T-helper 1 cell (primary cell): ENCODE measurements around the gene CSTF1.

Source experiments
- DNase-seq, 5 donors: peaks; one replicate each; pipeline ENCODE4 v3.0.0-alpha.2; 2012 to 2020

Gene CSTF1

GRCh38 chr20:56430461-56430860, 38.0 kb downstream of the CSTF1 start:
- DNase-seq = no peak

GRCh38 chr20:56430957-56431356, 38.5 kb downstream of the CSTF1 start:
- DNase-seq = no peak

GRCh38 chr20:56431471-56431870, 39.0 kb downstream of the CSTF1 start:
- no peak for DNase-seq

GRCh38 chr20:56433221-56433879, 40.9 kb downstream of the CSTF1 start:
- no peak for DNase-seq

- DNase-seq = no peak
Measured at GRCh38 chr20:56433880-56434255, 41.4 kb downstream of the CSTF1 start.

- DNase-seq = no peak
Measured at GRCh38 chr20:56437196-56437960, 44.9 kb downstream of the CSTF1 start.

GRCh38 chr20:56438284-56438683, 45.8 kb downstream of the CSTF1 start:
- DNase-seq = no peak

- no peak for DNase-seq
Measured at GRCh38 chr20:56439771-56440291, 47.4 kb downstream of the CSTF1 start.

GRCh38 chr20:56440346-56441007, 48.0 kb downstream of the CSTF1 start:
- peak; percentile 22 to 71 (median 35) for DNase-seq

- DNase-seq = peak in 1 of 5 donors; percentile 22
Measured at GRCh38 chr20:56442389-56443365, 50.2 kb downstream of the CSTF1 start.

- DNase-seq = no peak
Measured at GRCh38 chr20:56443654-56444540, 51.5 kb downstream of the CSTF1 start.

- DNase-seq = no peak
Measured at GRCh38 chr20:56445130-56445529, 52.7 kb downstream of the CSTF1 start.

GRCh38 chr20:56445540-56445939, 53.1 kb downstream of the CSTF1 start:
- no peak for DNase-seq

- no peak for DNase-seq
Measured at GRCh38 chr20:56447227-56447626, 54.8 kb downstream of the CSTF1 start.

- DNase-seq = no peak
Measured at GRCh38 chr20:56449459-56449858, 57.0 kb downstream of the CSTF1 start.

- DNase-seq = no peak
Measured at GRCh38 chr20:56451056-56451765, 58.8 kb downstream of the CSTF1 start.

GRCh38 chr20:56453352-56453751, 60.9 kb downstream of the CSTF1 start:
- DNase-seq = no peak

- peak in 1 of 5 donors; percentile 60 for DNase-seq
Measured at GRCh38 chr20:56454754-56455153, 62.3 kb downstream of the CSTF1 start.
